Prostate gland (tissue), 2 donors: ENCODE measurements around the gene NANOG.
"Not testable (repeated sequence)": the region's sequence is repeated elsewhere in the genome, so short reads cannot be mapped to it uniquely, and the experiment has no call there.

Experiments
- CTCF ChIP-seq, 4 experiments: fragments of 200-600 bp in 2 of 4; fragments of 450-650 bp in 2 of 4; sonication (generic) in 2 of 4; IDR thresholded peaks; 1 replicate in 3 of 4; 2 replicates in 1 of 4; pipeline ENCODE4 v1.5.1; 2016 to 2019; ENCODE audit warnings: antibody characterized with exemption in 4 of 4, mild to moderate bottlenecking in 2 of 4, moderate library complexity in 2 of 4
- POLR2A ChIP-seq: fragments of 450-650 bp; IDR thresholded peaks from one replicate; pipeline ENCODE4 v1.6.1; 2016; ENCODE audit warnings: antibody characterized with exemption, mild to moderate bottlenecking
- POLR2AphosphoS5 ChIP-seq: sonication (generic); formaldehyde crosslinking; IDR thresholded peaks from one replicate; pipeline ENCODE4 v1.6.1; 2017; ENCODE audit warnings: antibody characterized with exemption

DNA sequence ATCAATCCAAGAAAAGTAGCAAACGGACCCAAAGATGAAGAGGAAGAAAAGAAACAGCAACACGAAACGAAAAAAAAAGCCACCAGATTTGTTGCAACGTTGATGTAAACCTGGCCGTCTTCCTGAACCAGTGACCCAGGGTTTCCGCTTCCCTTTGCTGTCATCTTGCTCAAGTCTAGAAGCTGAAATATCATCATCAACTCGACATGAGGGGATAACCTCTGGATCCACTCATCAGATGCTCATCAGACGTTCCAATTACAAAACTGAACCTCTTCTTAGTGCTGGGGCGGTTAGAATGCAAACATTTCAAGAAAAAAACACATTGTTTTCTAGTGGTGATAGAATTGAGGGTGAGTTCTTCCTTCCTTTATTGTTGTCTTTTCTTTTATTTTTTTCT lies 54.4 kb downstream of the NANOG start:
- not testable (repeated sequence) for TF ChIP-seq POLR2AphosphoS5; POLR2A; CTCF (IDR thresholded peaks at IDR 0.05)
